PC-3 (cell line): ENCODE measurements around the gene KSR1.

Experiments used
- CTCF ChIP-seq: fragments of 300-600 bp; sonication (generic); conservative IDR thresholded peaks from 2 replicates; pipeline ENCODE4 v1.5.1; 2017; ENCODE audit warnings: antibody characterized with exemption, low read depth, mild to moderate bottlenecking, low read length
- EZH2phosphoT487 ChIP-seq: fragments of 300-600 bp; sonication (generic); IDR thresholded peaks from 2 replicates; pipeline ENCODE4 v1.6.1; 2018; ENCODE audit warnings: mild to moderate bottlenecking, antibody characterized with exemption, low read length, borderline replicate concordance

GRCh38 chr17:27496437-27496943 is 40.2 kb downstream of the KSR1 start:
- TF ChIP-seq CTCF: no peak
- no peak for TF ChIP-seq EZH2phosphoT487
